ENCODE measurements around the gene VSTM2L. TPM values are rescaled to one million over a fixed set of nuclear protein-coding genes. Genes with fewer than 3 reads are reported as not detected.

VSTM2L gene
- total RNA-seq, 1 donor from 2014 or later, result 2.9 TPM

- no peaks in the 10 kb centered on the region for H4K20me1 ChIP-seq (ENCODE audit: low read depth)
- Mint-ChIP-seq H3K4me3 (no peak overlapping the region), H3K27me3 (ENCODE audit: insufficient read depth, low read depth) (peaks cover 7% of the 10 kb centered on the region), H3K4me1 (peaks cover 26% of the 10 kb centered on the region), H3K9me3 (no peaks in the 10 kb centered on the region), H3K27ac (no peak overlapping the region), H3K36me3 (peaks cover under 1% of the 10 kb centered on the region)
- H3K4me3 ChIP-seq, result no peak overlapping the region
- H3K79me2 ChIP-seq (ENCODE audit: low read depth), result no peaks in the 10 kb centered on the region
- H3K9ac ChIP-seq, result no peak overlapping the region
- no peaks in the 10 kb centered on the region for H3F3A ChIP-seq (ENCODE audit: low read depth)
- H3K4me2 ChIP-seq, result no peak overlapping the region
- H3K27ac ChIP-seq, result no peak overlapping the region
- H3K4me1 ChIP-seq, result peaks cover 9% of the 10 kb centered on the region
- no peaks in the 10 kb centered on the region for H3K27me3 ChIP-seq
- no peaks in the 10 kb centered on the region for H3K9me3 ChIP-seq (ENCODE audit: low read depth)
- TF ChIP-seq CTCF (IDR thresholded peaks at IDR 0.05) (no peak), EZH2 (IDR thresholded peaks at IDR 0.05) (no peak), EZH2phosphoT487 (IDR thresholded peaks at IDR 0.05) (no peak)
- no peak for DNase-seq (ENCODE audit: low spot score)
- H3K36me3 ChIP-seq, result no peaks in the 10 kb centered on the region
- no peak overlapping the region for H2AFZ ChIP-seq (replicated peaks)
These were observed 24.6 kb downstream of the VSTM2L start for GRCh38 chr20:37927410-37928095.

- H3F3A ChIP-seq (ENCODE audit: low read depth), result no peaks in the 10 kb centered on the region
- peaks cover 32% of the 10 kb centered on the region for H3K4me1 Mint-ChIP-seq
- H3K36me3 Mint-ChIP-seq, result peaks cover 3% of the 10 kb centered on the region
- H3K27ac ChIP-seq, result no peak overlapping the region
- TF ChIP-seq EZH2 (IDR thresholded peaks at IDR 0.05) (no peak), CTCF (IDR thresholded peaks at IDR 0.05) (no peak), EZH2phosphoT487 (IDR thresholded peaks at IDR 0.05) (no peak)
- H3K9ac ChIP-seq, result no peak overlapping the region
- H3K79me2 ChIP-seq (ENCODE audit: low read depth), result no peaks in the 10 kb centered on the region
- no peak for DNase-seq (ENCODE audit: low spot score)
- H3K27me3 Mint-ChIP-seq (ENCODE audit: insufficient read depth, low read depth), result peaks cover 7% of the 10 kb centered on the region
- H3K27ac Mint-ChIP-seq, result peak overlapping the region; percentile 87
- no peaks in the 10 kb centered on the region for H3K9me3 ChIP-seq (ENCODE audit: low read depth)
- no peak overlapping the region for H2AFZ ChIP-seq (replicated peaks)
- no peak overlapping the region for H3K4me3 ChIP-seq
- H3K4me3 Mint-ChIP-seq, result no peak overlapping the region
- H3K4me2 ChIP-seq, result no peak overlapping the region
- no peaks in the 10 kb centered on the region for H4K20me1 ChIP-seq (ENCODE audit: low read depth)
- H3K9me3 Mint-ChIP-seq, result no peaks in the 10 kb centered on the region
- H3K27me3 ChIP-seq, result no peaks in the 10 kb centered on the region
- peaks cover 12% of the 10 kb centered on the region for H3K4me1 ChIP-seq
- no peaks in the 10 kb centered on the region for H3K36me3 ChIP-seq
These were observed 26.2 kb downstream of the VSTM2L start for GRCh38 chr20:37928996-37929682.

- H3K4me1 ChIP-seq, result peaks cover 14% of the 10 kb centered on the region
- H3F3A ChIP-seq (ENCODE audit: low read depth), result no peaks in the 10 kb centered on the region
- Mint-ChIP-seq H3K9me3 (no peaks in the 10 kb centered on the region), H3K27me3 (ENCODE audit: insufficient read depth, low read depth) (peaks cover 7% of the 10 kb centered on the region), H3K4me3 (no peak overlapping the region), H3K27ac (peak overlapping the region; percentile 21), H3K36me3 (peaks cover 3% of the 10 kb centered on the region), H3K4me1 (peaks cover 37% of the 10 kb centered on the region)
- TF ChIP-seq EZH2 (IDR thresholded peaks at IDR 0.05) (no peak), EZH2phosphoT487 (IDR thresholded peaks at IDR 0.05) (no peak), CTCF (IDR thresholded peaks at IDR 0.05) (no peak)
- H4K20me1 ChIP-seq (ENCODE audit: low read depth), result no peaks in the 10 kb centered on the region
- no peak overlapping the region for H3K27ac ChIP-seq
- H3K79me2 ChIP-seq (ENCODE audit: low read depth), result no peaks in the 10 kb centered on the region
- no peaks in the 10 kb centered on the region for H3K9me3 ChIP-seq (ENCODE audit: low read depth)
- H2AFZ ChIP-seq (replicated peaks), result no peak overlapping the region
- no peak overlapping the region for H3K9ac ChIP-seq
- no peak overlapping the region for H3K4me3 ChIP-seq
- H3K36me3 ChIP-seq, result no peaks in the 10 kb centered on the region
- H3K27me3 ChIP-seq, result no peaks in the 10 kb centered on the region
- no peak for DNase-seq (ENCODE audit: low spot score)
- H3K4me2 ChIP-seq, result no peak overlapping the region
These were observed 26.7 kb downstream of the VSTM2L start for GRCh38 chr20:37929683-37930014.
